IPS-20b (cell line): ENCODE results near the gene TMEM233.

ENCODE experiments used
- H3K27ac ChIP-seq: one replicate; pipeline ENCODE4 v1.5.1; 2013; ENCODE audit warnings: low read length
- H3K27me3 ChIP-seq: 2 replicates; pipeline ENCODE4 v1.6.1; 2013; ENCODE audit warnings: mild to moderate bottlenecking, low read length, inconsistent platforms; ENCODE audit not compliant: insufficient read depth
- H3K36me3 ChIP-seq: 2 replicates; pipeline ENCODE4 v1.6.1; 2013; ENCODE audit warnings: low read depth, mild to moderate bottlenecking, inconsistent platforms, low read length, moderate library complexity; ENCODE audit not compliant: insufficient read depth
- H3K4me1 ChIP-seq: 2 replicates; pipeline ENCODE4 v1.6.1; 2013; ENCODE audit warnings: mild to moderate bottlenecking, control low read depth, inconsistent platforms, low read length, moderate library complexity; ENCODE audit not compliant: insufficient read depth
- H3K4me3 ChIP-seq: 2 replicates; pipeline ENCODE4 v1.5.1; 2013; ENCODE audit warnings: mild to moderate bottlenecking, low read length, inconsistent platforms
- H3K9ac ChIP-seq: 2 replicates; pipeline ENCODE4 v1.6.1; 2013; ENCODE audit warnings: low read depth, mild to moderate bottlenecking, inconsistent platforms, low read length, moderate library complexity
- H3K9me3 ChIP-seq: 2 replicates; pipeline ENCODE4 v1.6.1; 2013; ENCODE audit warnings: mild to moderate bottlenecking, low read depth, low read length, inconsistent platforms; ENCODE audit not compliant: insufficient read depth

The TMEM233 gene

DNA sequence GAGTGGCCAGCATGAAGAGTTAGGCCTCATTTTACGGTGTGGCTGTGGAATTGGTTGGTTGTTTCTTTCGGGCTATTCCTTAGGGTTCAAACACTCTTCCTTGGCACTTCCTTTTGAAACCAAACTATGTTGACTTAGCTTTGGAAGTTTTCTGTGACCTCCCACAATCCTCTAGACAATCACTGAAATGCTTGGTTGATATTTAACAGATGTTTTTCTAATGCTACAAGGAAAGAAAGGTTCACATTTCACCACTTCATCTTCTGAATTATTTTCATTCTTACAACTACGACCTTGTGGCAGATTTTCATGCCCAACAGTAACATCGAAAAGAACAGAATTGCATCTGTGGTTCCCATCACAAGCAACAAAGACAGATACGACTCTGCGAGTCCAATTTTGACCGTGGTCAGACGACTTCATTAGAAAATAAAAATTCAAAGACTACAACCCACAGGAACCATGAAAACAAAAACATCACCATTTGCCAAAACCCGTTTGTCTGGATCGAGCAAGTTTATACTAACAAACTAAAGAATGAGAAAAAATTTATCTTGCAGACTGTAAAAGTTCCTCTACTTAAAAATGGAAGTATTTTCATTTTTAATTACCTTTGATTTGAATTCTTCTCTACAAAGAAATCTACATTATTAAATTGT lies 91.3 kb downstream of the TMEM233 start:
- Histone ChIP-seq H3K9ac (no peak overlapping the region), H3K27me3 (no peaks in the 10 kb centered on the region), H3K4me1 (no peaks in the 10 kb centered on the region), H3K27ac (no peak overlapping the region), H3K9me3 (no peaks in the 10 kb centered on the region), H3K36me3 (peaks cover 59% of the 10 kb centered on the region), H3K4me3 (no peak overlapping the region)

DNA sequence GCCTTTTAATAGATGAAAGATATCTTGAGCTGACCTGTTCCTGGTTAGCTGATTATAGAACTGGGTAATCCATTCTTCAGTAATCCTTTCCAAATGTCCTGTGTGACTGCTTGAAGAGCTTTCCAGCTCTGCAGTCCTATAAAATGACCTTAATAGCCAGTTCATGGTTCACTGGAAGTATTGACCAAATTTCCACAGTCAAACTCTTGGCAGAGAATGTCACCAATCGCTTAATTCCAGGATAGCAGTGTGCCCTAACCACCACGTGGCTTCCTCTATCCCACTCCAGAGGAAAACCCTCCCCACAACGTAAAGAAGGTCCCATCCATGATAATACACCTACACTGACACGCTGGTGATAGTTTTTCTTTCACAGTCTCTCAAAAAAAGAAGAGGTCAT lies 91.8 kb downstream of the TMEM233 start:
- Histone ChIP-seq H3K9me3 (no peaks in the 10 kb centered on the region), H3K4me3 (no peak overlapping the region), H3K9ac (no peak overlapping the region), H3K4me1 (no peaks in the 10 kb centered on the region), H3K27ac (no peak overlapping the region), H3K36me3 (peaks cover 59% of the 10 kb centered on the region), H3K27me3 (no peaks in the 10 kb centered on the region)

DNA sequence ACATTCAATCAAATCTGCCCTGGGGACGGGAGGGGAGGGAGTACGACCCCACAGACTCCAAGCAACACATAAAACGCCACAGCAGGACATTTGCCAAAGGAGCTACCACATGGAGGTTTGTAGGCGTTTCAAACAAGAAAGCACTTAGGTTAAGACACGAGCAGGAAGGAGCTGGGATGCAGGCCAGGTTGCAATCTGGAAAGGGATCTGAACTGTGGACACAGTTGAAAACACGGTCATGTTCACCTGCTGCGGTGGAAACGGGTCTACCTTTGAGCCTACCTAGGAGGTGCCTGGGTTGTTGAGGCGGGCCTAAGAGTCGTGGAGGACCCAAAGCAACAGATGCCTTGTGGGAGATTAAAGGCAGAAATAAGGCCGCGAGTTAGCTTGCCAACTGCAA lies 92.8 kb downstream of the TMEM233 start:
- Histone ChIP-seq H3K9ac (no peak overlapping the region), H3K27ac (no peak overlapping the region), H3K27me3 (no peaks in the 10 kb centered on the region), H3K9me3 (no peaks in the 10 kb centered on the region), H3K36me3 (peaks cover 53% of the 10 kb centered on the region), H3K4me1 (no peaks in the 10 kb centered on the region), H3K4me3 (no peak overlapping the region)

GRCh38 chr12:119686776-119687175 lies 93.2 kb downstream of the TMEM233 start:
- Histone ChIP-seq H3K27ac (no peak overlapping the region), H3K27me3 (no peaks in the 10 kb centered on the region), H3K9ac (no peak overlapping the region), H3K4me1 (no peaks in the 10 kb centered on the region), H3K9me3 (no peaks in the 10 kb centered on the region), H3K36me3 (peaks cover 49% of the 10 kb centered on the region), H3K4me3 (no peak overlapping the region)

DNA sequence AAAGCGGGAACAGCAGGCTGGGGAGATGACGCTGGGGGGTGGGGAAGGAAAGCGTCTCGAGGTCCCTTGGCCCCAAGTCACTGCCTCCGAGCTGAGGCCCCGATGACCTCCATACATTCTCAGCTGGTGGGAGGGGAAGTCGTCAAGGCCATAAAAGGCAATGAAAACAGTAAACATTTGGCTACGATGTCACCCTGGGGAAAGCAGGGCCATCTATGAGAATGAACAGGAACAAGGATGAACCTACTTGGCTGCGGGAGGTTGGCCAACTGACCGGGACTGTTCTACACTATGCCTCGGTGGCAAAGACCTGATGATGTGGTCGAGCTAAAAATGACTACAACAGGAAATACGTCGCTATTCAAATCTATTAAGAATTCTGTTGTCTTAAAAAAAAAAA lies 93.8 kb downstream of the TMEM233 start:
- peaks cover 45% of the 10 kb centered on the region for H3K36me3 ChIP-seq
- no peaks in the 10 kb centered on the region for H3K9me3 ChIP-seq

GRCh38 chr12:119687879-119688278 lies 94.3 kb downstream of the TMEM233 start:
- Histone ChIP-seq H3K9me3 (no peaks in the 10 kb centered on the region), H3K4me1 (no peaks in the 10 kb centered on the region), H3K27ac (no peak overlapping the region), H3K36me3 (peaks cover 46% of the 10 kb centered on the region), H3K4me3 (no peak overlapping the region), H3K9ac (no peak overlapping the region), H3K27me3 (no peaks in the 10 kb centered on the region)

More for the DNA sequence above, 93.8 kb downstream of the TMEM233 start:
- H3K27me3 ChIP-seq: no peaks in the 10 kb centered on the region
- H3K9ac ChIP-seq: no peak overlapping the region
- H3K4me1 ChIP-seq: no peaks in the 10 kb centered on the region
- H3K27ac ChIP-seq: no peak overlapping the region
- H3K4me3 ChIP-seq: no peak overlapping the region

- Histone ChIP-seq H3K9ac (no peak overlapping the region), H3K36me3 (peaks cover 60% of the 10 kb centered on the region), H3K4me3 (no peak overlapping the region), H3K4me1 (no peaks in the 10 kb centered on the region), H3K27ac (no peak overlapping the region), H3K27me3 (no peaks in the 10 kb centered on the region), H3K9me3 (no peaks in the 10 kb centered on the region)
These were observed 96.4 kb downstream of the TMEM233 start for GRCh38 chr12:119689935-119690500.

- peaks cover 66% of the 10 kb centered on the region for H3K36me3 ChIP-seq
- H3K27ac ChIP-seq: no peak overlapping the region
- no peaks in the 10 kb centered on the region for H3K27me3 ChIP-seq
These were observed 97.7 kb downstream of the TMEM233 start for GRCh38 chr12:119691202-119691810.

DNA sequence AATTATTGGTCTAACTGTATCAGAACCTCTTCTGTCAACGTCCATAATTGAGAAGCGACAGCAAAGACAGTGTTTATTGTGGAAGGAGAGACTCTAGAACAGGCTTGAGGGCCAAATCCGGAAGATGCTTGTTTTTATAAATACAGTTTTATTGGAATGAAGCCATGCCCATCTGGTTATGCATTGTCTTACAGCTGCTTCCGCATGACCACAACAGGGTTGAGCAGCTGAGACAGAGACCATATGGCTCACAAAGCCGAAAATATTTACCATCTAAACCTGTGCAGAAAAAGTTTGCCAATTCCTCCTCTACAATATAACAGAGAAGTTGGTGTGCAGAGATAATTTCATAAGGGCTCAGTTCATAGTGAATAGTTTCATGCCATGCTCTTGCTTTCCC lies 98.8 kb downstream of the TMEM233 start:
- Histone ChIP-seq H3K9ac (no peak overlapping the region), H3K36me3 (peaks cover 66% of the 10 kb centered on the region), H3K9me3 (no peaks in the 10 kb centered on the region), H3K27ac (no peak overlapping the region), H3K4me1 (no peaks in the 10 kb centered on the region), H3K27me3 (no peaks in the 10 kb centered on the region), H3K4me3 (no peak overlapping the region)

More at GRCh38 chr12:119691202-119691810, 97.7 kb downstream of the TMEM233 start:
- H3K9me3 ChIP-seq: no peaks in the 10 kb centered on the region
- H3K4me3 ChIP-seq: no peak overlapping the region
- no peak overlapping the region for H3K9ac ChIP-seq
- H3K4me1 ChIP-seq: no peaks in the 10 kb centered on the region
